Anterior cingulate cortex (tissue), 58 donors: Measurements from ENCODE around the gene RCBTB2.

Source experiments
- DNase-seq, 58 donors: peaks; one replicate each; lab custom pipeline; 2025; lab: John Stamatoyannopoulos, UW

The RCBTB2 gene

GRCh38 chr13:48501705-48502104 lies 31.2 kb downstream of the RCBTB2 start:
- DNase-seq = no peak

- DNase-seq = peak in 19 of 58 donors; percentile 14 to 77 (median 30)
Observed at GRCh38 chr13:48500652-48501197, 32.2 kb downstream of the RCBTB2 start.

GRCh38 chr13:48497669-48498068 lies 35.2 kb downstream of the RCBTB2 start:
- no peak for DNase-seq

GRCh38 chr13:48496271-48497161 lies 36.4 kb downstream of the RCBTB2 start:
- no peak for DNase-seq

GRCh38 chr13:48494874-48495273 lies 38.0 kb downstream of the RCBTB2 start:
- no peak for DNase-seq

- DNase-seq = peak in 1 of 58 donors; percentile 26
Observed at GRCh38 chr13:48493851-48494250, 39.0 kb downstream of the RCBTB2 start.

- peak in 2 of 58 donors; percentile 23 to 25 for DNase-seq
Observed at GRCh38 chr13:48493066-48493765, 39.7 kb downstream of the RCBTB2 start.

GRCh38 chr13:48492470-48493065 lies 40.3 kb downstream of the RCBTB2 start:
- DNase-seq = peak in 44 of 58 donors; percentile 15 to 80 (median 48)

- peak in 1 of 58 donors; percentile 61 for DNase-seq
Observed at GRCh38 chr13:48492096-48492440, 40.8 kb downstream of the RCBTB2 start.

- no peak for DNase-seq
Observed at GRCh38 chr13:48491423-48492095, 41.3 kb downstream of the RCBTB2 start.

- no peak for DNase-seq
Observed at GRCh38 chr13:48490241-48490640, 42.6 kb downstream of the RCBTB2 start.

- no peak for DNase-seq
Observed at GRCh38 chr13:48489666-48490065, 43.2 kb downstream of the RCBTB2 start.

GRCh38 chr13:48488995-48489394 lies 43.9 kb downstream of the RCBTB2 start:
- DNase-seq = no peak

- no peak for DNase-seq
Observed at GRCh38 chr13:48487968-48488367, 44.9 kb downstream of the RCBTB2 start.

GRCh38 chr13:48486836-48487235 lies 46.0 kb downstream of the RCBTB2 start:
- no peak for DNase-seq

GRCh38 chr13:48486362-48486761 lies 46.5 kb downstream of the RCBTB2 start:
- DNase-seq = no peak

GRCh38 chr13:48485432-48485831 lies 47.4 kb downstream of the RCBTB2 start:
- no peak for DNase-seq

GRCh38 chr13:48483575-48483974 lies 49.3 kb downstream of the RCBTB2 start:
- no peak for DNase-seq

- no peak for DNase-seq
Observed at GRCh38 chr13:48478391-48478790, 54.5 kb downstream of the RCBTB2 start.

GRCh38 chr13:48477191-48477855 lies 55.6 kb downstream of the RCBTB2 start:
- DNase-seq = no peak
